ENCODE measurements around the gene FOLR1. TPM values are rescaled to one million over a fixed set of nuclear protein-coding genes. Genes with fewer than 3 reads are reported as not detected.
"Not testable (repeated sequence)": the region's sequence is repeated elsewhere in the genome, so short reads cannot be mapped to it uniquely, and the experiment has no call there.

Gene FOLR1
- total and polyA plus RNA-seq, 10 of the 15 experiments (the other 5 are each of a cell fraction or from before 2014, with no cell fraction given): not detected

GRCh38 chr11:72169754-72170153 is 22.2 kb upstream of the FOLR1 start:
- intact Hi-C loops (cut with micrococcal nuclease; ENCODE audit: unreplicated experiment); H3K4me2 ChIP-seq (ENCODE audit: control insufficient read depth, insufficient read depth); H3K9me3 ChIP-seq (replicated peaks; ENCODE audit: control insufficient read depth, insufficient read depth, low read length); H4K20me1 ChIP-seq (ENCODE audit: control insufficient read depth, insufficient read depth); H2AFZ ChIP-seq (ENCODE audit: control insufficient read depth, low read depth, low read length); H3K4me1 ChIP-seq (ENCODE audit: control insufficient read depth, insufficient read depth, low read length); H3K79me2 ChIP-seq (ENCODE audit: control insufficient read depth, insufficient read depth, low read length); ATAC-seq; CTCF ChIA-PET; BruUV-seq (replicated peaks); H3K27ac ChIP-seq (ENCODE audit: control insufficient read depth, insufficient read depth); H3K36me3 ChIP-seq (ENCODE audit: control insufficient read depth in 2 of 2, insufficient read depth in 2 of 2, low read length in 1 of 2); POLR2A ChIA-PET; DNase-seq (ENCODE audit: low read depth, low spot score); H3K4me3 ChIP-seq; H3K9ac ChIP-seq (ENCODE audit: control insufficient read depth, insufficient read depth, low read length); H3K27me3 ChIP-seq (replicated peaks in 1 of 2; ENCODE audit: control insufficient read depth in 2 of 2, insufficient read depth in 2 of 2, low read length in 1 of 2); FAIRE-seq; in situ Hi-C loops (cut with MboI): not testable (repeated sequence)
- RAD21 ChIA-PET (ENCODE audit: unreplicated experiment): interaction anchor here (1.1 kb wide), 1 partner anchor 192 kb away, joined by 3 read pairs; no protein-coding TSS in a partner anchor
- SMC1A ChIA-PET (ENCODE audit: uncharacterized antibody, unreplicated experiment): interaction anchor here (0.7 kb wide), 1 partner anchor 26 kb away, joined by 3 read pairs; no protein-coding TSS in a partner anchor
- WGBS (ENCODE audit: insufficient coverage, insufficient replicate concordance, low lambda C conversion rate, missing lambda C conversion rate): 70% methylated on average over 3 of the region's 3 CpGs

- H3K27ac ChIP-seq (ENCODE audit: control insufficient read depth, insufficient read depth); SMC1A ChIA-PET (ENCODE audit: uncharacterized antibody, unreplicated experiment); RAD21 ChIA-PET (ENCODE audit: unreplicated experiment); POLR2A ChIA-PET; DNase-seq (ENCODE audit: low read depth, low spot score); H3K4me3 ChIP-seq; H3K9ac ChIP-seq (ENCODE audit: control insufficient read depth, insufficient read depth, low read length); FAIRE-seq; H3K4me1 ChIP-seq (ENCODE audit: control insufficient read depth, insufficient read depth, low read length); H2AFZ ChIP-seq (ENCODE audit: control insufficient read depth, low read depth, low read length); H3K79me2 ChIP-seq (ENCODE audit: control insufficient read depth, insufficient read depth, low read length); intact Hi-C loops (cut with micrococcal nuclease; ENCODE audit: unreplicated experiment); BruUV-seq (replicated peaks); H4K20me1 ChIP-seq (ENCODE audit: control insufficient read depth, insufficient read depth); in situ Hi-C loops (cut with MboI); H3K36me3 ChIP-seq (ENCODE audit: control insufficient read depth in 2 of 2, insufficient read depth in 2 of 2, low read length in 1 of 2); H3K9me3 ChIP-seq (replicated peaks; ENCODE audit: control insufficient read depth, insufficient read depth, low read length); CTCF ChIA-PET; ATAC-seq; H3K4me2 ChIP-seq (ENCODE audit: control insufficient read depth, insufficient read depth); H3K27me3 ChIP-seq (replicated peaks in 1 of 2; ENCODE audit: control insufficient read depth in 2 of 2, insufficient read depth in 2 of 2, low read length in 1 of 2): not testable (repeated sequence)
- 38% methylated on average over 4 of the region's 4 CpGs for WGBS (ENCODE audit: insufficient coverage, insufficient replicate concordance, low lambda C conversion rate, missing lambda C conversion rate)
These were observed 19.9 kb upstream of the FOLR1 start for GRCh38 chr11:72172043-72172442.

- H3K9ac ChIP-seq (ENCODE audit: control insufficient read depth, insufficient read depth, low read length): no peak overlapping the region
- ChIA-PET CTCF (no interaction called here), POLR2A (no interaction called here), RAD21 (ENCODE audit: unreplicated experiment) (no interaction called here), SMC1A (ENCODE audit: uncharacterized antibody, unreplicated experiment) (no interaction called here)
- no peaks in the 10 kb centered on the region for H3K79me2 ChIP-seq (ENCODE audit: control insufficient read depth, insufficient read depth, low read length)
- TF ChIP-seq RELA (IDR thresholded peaks at IDR 0.05; ENCODE audit: borderline replicate concordance, partially characterized antibody) (no peak), CHD4 (IDR thresholded peaks at IDR 0.05) (no peak), POLR2AphosphoS2 (IDR thresholded peaks at IDR 0.05; ENCODE audit: low read depth, low read length) (no peak)
- no peak overlapping the region for H2AFZ ChIP-seq (ENCODE audit: control insufficient read depth, low read depth, low read length)
- H3K9me3 ChIP-seq (replicated peaks; ENCODE audit: control insufficient read depth, insufficient read depth, low read length): no peaks in the 10 kb centered on the region
- no TSS peak for BruUV-seq (replicated peaks)
- no peak overlapping the region for H3K4me3 ChIP-seq
- WGBS (ENCODE audit: insufficient coverage, insufficient replicate concordance, low lambda C conversion rate, missing lambda C conversion rate): 21% methylated on average over 3 of the region's 3 CpGs
- peaks cover 0 to 4% of the 10 kb centered on the region in 2 experiments; a peak in 2 of 4 replicates for H3K27me3 ChIP-seq (replicated peaks in 1 of 2; ENCODE audit: control insufficient read depth in 2 of 2, insufficient read depth in 2 of 2, low read length in 1 of 2)
- intact Hi-C loops (cut with micrococcal nuclease; ENCODE audit: unreplicated experiment): no loop called here
- no peak for DNase-seq (ENCODE audit: low read depth, low spot score)
- no peak overlapping the region for H3K27ac ChIP-seq (ENCODE audit: control insufficient read depth, insufficient read depth)
- no peak for FAIRE-seq
- no peak for ATAC-seq
- H3K4me1 ChIP-seq (ENCODE audit: control insufficient read depth, insufficient read depth, low read length): no peaks in the 10 kb centered on the region
- H3K36me3 ChIP-seq (ENCODE audit: control insufficient read depth in 2 of 2, insufficient read depth in 2 of 2, low read length in 1 of 2): no peaks in the 10 kb centered on the region
- H3K4me2 ChIP-seq (ENCODE audit: control insufficient read depth, insufficient read depth): no peak overlapping the region
- H4K20me1 ChIP-seq (ENCODE audit: control insufficient read depth, insufficient read depth): no peaks in the 10 kb centered on the region
- in situ Hi-C loops (cut with MboI): no loop called here
These were observed 18.6 kb upstream of the FOLR1 start for GRCh38 chr11:72173291-72173690.
